ENCODE results near the gene SRRM1. TPM values are rescaled to one million over a fixed set of nuclear protein-coding genes. Genes with fewer than 3 reads are reported as not detected.

The SRRM1 gene
- total and polyA plus RNA-seq, 10 of the 15 experiments (the other 5 are each of a cell fraction or from before 2014, with no cell fraction given): 36.8 to 285 (median 126) TPM

DNA sequence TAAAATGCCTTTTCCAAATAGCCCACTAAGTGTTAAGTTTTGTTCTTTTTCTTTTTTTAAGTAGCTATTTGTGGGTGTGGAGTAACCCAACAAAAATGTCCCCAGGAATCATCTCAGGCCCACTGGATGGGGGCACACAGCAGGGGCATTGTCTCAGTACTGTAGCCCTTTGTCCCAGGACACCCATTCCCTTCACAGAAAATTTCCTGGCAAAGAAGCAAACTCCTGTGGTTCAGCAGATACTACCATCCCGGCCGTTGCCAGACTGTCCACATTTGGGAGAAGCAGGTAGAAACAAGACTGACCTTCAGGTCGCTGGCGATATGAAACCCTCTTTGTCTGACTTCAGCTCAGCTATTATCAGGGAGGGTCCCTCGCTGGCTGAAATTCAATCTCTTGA, 23.7 kb upstream of the SRRM1 start (continued):
- TF ChIP-seq, protein P1, sequence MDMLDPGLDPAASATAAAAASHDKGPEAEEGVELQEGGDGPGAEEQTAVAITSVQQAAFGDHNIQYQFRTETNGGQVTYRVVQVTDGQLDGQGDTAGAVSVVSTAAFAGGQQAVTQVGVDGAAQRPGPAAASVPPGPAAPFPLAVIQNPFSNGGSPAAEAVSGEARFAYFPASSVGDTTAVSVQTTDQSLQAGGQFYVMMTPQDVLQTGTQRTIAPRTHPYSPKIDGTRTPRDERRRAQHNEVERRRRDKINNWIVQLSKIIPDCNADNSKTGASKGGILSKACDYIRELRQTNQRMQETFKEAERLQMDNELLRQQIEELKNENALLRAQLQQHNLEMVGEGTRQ (IDR thresholded peaks at IDR 0.05; ENCODE audit: borderline replicate concordance, low read depth, low read length): no peak
- TF ChIP-seq RFX5 (IDR thresholded peaks at IDR 0.05; ENCODE audit: low read depth, low read length): no peak
- TF ChIP-seq TAF1 (IDR thresholded peaks at IDR 0.05; ENCODE audit: borderline replicate concordance, low read depth, low read length): no peak
- no peak for TF ChIP-seq CHD1 (IDR thresholded peaks at IDR 0.05; ENCODE audit: low read depth, low read length)
- TF ChIP-seq TARDBP (IDR thresholded peaks at IDR 0.05; ENCODE audit: borderline replicate concordance): no peak

DNA sequence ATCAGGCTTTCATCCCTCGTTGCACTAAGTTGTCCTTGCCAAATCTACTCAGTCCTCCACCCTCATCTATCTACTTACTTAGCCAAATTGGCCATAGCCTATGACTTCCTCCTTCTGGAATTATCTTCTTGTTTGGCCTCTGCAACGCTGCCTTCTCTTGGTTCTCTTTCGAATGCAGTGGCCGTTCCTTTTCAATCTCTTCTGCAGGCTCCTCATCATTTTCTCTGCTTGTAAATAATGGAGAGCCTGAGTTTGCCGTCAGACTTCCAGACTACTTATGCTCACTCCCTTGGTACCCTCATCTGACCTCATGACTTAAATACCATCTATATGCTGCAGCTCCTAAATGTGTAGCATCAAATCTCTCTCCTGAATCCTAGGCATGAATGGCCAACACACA, 22.4 kb upstream of the SRRM1 start:
- no peak overlapping the region for H3K27ac ChIP-seq (ENCODE audit: control insufficient read depth, insufficient read depth)
- FAIRE-seq (no peak), ATAC-seq (no peak), DNase-seq (ENCODE audit: low read depth, low spot score) (no peak)
- H3K9ac ChIP-seq (ENCODE audit: control insufficient read depth, insufficient read depth, low read length): no peak overlapping the region
- no peaks in the 10 kb centered on the region for H3K79me2 ChIP-seq (ENCODE audit: control insufficient read depth, insufficient read depth, low read length)
- no peak for TF ChIP-seq ASH2L (IDR thresholded peaks at IDR 0.05; ENCODE audit: borderline replicate concordance, low read depth)
- no peak for TF ChIP-seq SREBF2 (IDR thresholded peaks at IDR 0.05; ENCODE audit: low read length)
- no peak for TF ChIP-seq BHLHE40 (IDR thresholded peaks at IDR 0.05; ENCODE audit: borderline replicate concordance in 1 of 2, low read depth in 2 of 2, low read length in 1 of 2)
- no peak for TF ChIP-seq NFYA (IDR thresholded peaks at IDR 0.05; ENCODE audit: borderline replicate concordance, low read depth, low read length)
- TF ChIP-seq ZBED1 (IDR thresholded peaks at IDR 0.05; ENCODE audit: borderline replicate concordance): no peak
- TF ChIP-seq, protein P2, sequence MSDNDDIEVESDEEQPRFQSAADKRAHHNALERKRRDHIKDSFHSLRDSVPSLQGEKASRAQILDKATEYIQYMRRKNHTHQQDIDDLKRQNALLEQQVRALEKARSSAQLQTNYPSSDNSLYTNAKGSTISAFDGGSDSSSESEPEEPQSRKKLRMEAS (IDR thresholded peaks at IDR 0.05; ENCODE audit: low read depth, low read length): no peak
- no peak for TF ChIP-seq KDM1A (IDR thresholded peaks at IDR 0.05; ENCODE audit: borderline replicate concordance)
- TF ChIP-seq RELA (IDR thresholded peaks at IDR 0.05; ENCODE audit: borderline replicate concordance, partially characterized antibody): no peak
- TF ChIP-seq HDAC6 (IDR thresholded peaks at IDR 0.05; ENCODE audit: unreplicated experiment): no peak
- TF ChIP-seq, protein P3, sequence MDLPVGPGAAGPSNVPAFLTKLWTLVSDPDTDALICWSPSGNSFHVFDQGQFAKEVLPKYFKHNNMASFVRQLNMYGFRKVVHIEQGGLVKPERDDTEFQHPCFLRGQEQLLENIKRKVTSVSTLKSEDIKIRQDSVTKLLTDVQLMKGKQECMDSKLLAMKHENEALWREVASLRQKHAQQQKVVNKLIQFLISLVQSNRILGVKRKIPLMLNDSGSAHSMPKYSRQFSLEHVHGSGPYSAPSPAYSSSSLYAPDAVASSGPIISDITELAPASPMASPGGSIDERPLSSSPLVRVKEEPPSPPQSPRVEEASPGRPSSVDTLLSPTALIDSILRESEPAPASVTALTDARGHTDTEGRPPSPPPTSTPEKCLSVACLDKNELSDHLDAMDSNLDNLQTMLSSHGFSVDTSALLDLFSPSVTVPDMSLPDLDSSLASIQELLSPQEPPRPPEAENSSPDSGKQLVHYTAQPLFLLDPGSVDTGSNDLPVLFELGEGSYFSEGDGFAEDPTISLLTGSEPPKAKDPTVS (IDR thresholded peaks at IDR 0.05; ENCODE audit: low read depth, low read length): no peak
- no peaks in the 10 kb centered on the region for H3K36me3 ChIP-seq (ENCODE audit: control insufficient read depth in 2 of 2, insufficient read depth in 2 of 2, low read length in 1 of 2)
- in situ Hi-C loops (cut with MboI) (no loop called here), intact Hi-C loops (cut with micrococcal nuclease; ENCODE audit: unreplicated experiment) (no loop called here)
- H3K4me3 ChIP-seq: no peak overlapping the region
- RAD21 ChIA-PET (ENCODE audit: unreplicated experiment): no interaction called here
- BruUV-seq (replicated peaks): no TSS peak
- H3K9me3 ChIP-seq (replicated peaks; ENCODE audit: control insufficient read depth, insufficient read depth, low read length): no peaks in the 10 kb centered on the region
- no peak overlapping the region for H2AFZ ChIP-seq (ENCODE audit: control insufficient read depth, low read depth, low read length)
- H4K20me1 ChIP-seq (ENCODE audit: control insufficient read depth, insufficient read depth): no peaks in the 10 kb centered on the region
- peaks cover 1 to 7% of the 10 kb centered on the region in 2 experiments; a peak in 2 of 4 replicates for H3K27me3 ChIP-seq (replicated peaks in 1 of 2; ENCODE audit: control insufficient read depth in 2 of 2, insufficient read depth in 2 of 2, low read length in 1 of 2)
- SMC1A ChIA-PET (ENCODE audit: uncharacterized antibody, unreplicated experiment): no interaction called here
- no peaks in the 10 kb centered on the region for H3K4me1 ChIP-seq (ENCODE audit: control insufficient read depth, insufficient read depth, low read length)
- CTCF ChIA-PET: interaction anchor here (0.6 to 0.9 kb wide), 2 partner anchors 34 to 185 kb away, joined by 3 read pairs; no protein-coding TSS in a partner anchor
- no peak overlapping the region for H3K4me2 ChIP-seq (ENCODE audit: control insufficient read depth, insufficient read depth)
- POLR2A ChIA-PET: no interaction called here
- WGBS (ENCODE audit: insufficient coverage, insufficient replicate concordance, low lambda C conversion rate, missing lambda C conversion rate): 57% methylated on average over 5 of the region's 5 CpGs
